Stimulated activated CD8-positive, alpha-beta memory T cell treated with anti-CD3 and anti-CD28 coated beads, Interleukin-4, amount 100 ng/mL, for 48 hours (primary cell): Measurements from ENCODE around the gene CDKL5.
"Not testable (repeated sequence)": the region's sequence is repeated elsewhere in the genome, so short reads cannot be mapped to it uniquely, and the experiment has no call there.

Experiments used
- DNase-seq: peaks from one replicate; pipeline ENCODE4 v3.0.0-alpha.2; 2020

Gene CDKL5

GRCh38 chrX:18578546-18578945, 153.1 kb downstream of the CDKL5 start:
- no peak for DNase-seq

- no peak for DNase-seq
Measured at GRCh38 chrX:18579495-18579894, 154.1 kb downstream of the CDKL5 start.

GRCh38 chrX:18582910-18583493, 157.6 kb downstream of the CDKL5 start:
- DNase-seq, result no peak

GRCh38 chrX:18589292-18589691, 163.9 kb downstream of the CDKL5 start:
- DNase-seq, result not testable (repeated sequence)

GRCh38 chrX:18591834-18592233, 166.4 kb downstream of the CDKL5 start:
- no peak for DNase-seq

GRCh38 chrX:18594079-18594478, 168.7 kb downstream of the CDKL5 start:
- DNase-seq, result no peak

- no peak for DNase-seq
Measured at GRCh38 chrX:18596096-18596495, 170.7 kb downstream of the CDKL5 start.

- no peak for DNase-seq
Measured at GRCh38 chrX:18598413-18598812, 173.0 kb downstream of the CDKL5 start.

GRCh38 chrX:18607966-18608365, 182.6 kb downstream of the CDKL5 start:
- DNase-seq, result no peak

GRCh38 chrX:18613930-18614639, 188.7 kb downstream of the CDKL5 start:
- no peak for DNase-seq

- no peak for DNase-seq
Measured at GRCh38 chrX:18616688-18617406, 191.4 kb downstream of the CDKL5 start.

GRCh38 chrX:18617407-18617750, 192.0 kb downstream of the CDKL5 start:
- no peak for DNase-seq

- no peak for DNase-seq
Measured at GRCh38 chrX:18619288-18619687, 193.9 kb downstream of the CDKL5 start.

GRCh38 chrX:18620349-18620748, 194.9 kb downstream of the CDKL5 start:
- DNase-seq, result no peak

- no peak for DNase-seq
Measured at GRCh38 chrX:18624599-18624998, 199.2 kb downstream of the CDKL5 start.

- no peak for DNase-seq
Measured at GRCh38 chrX:18630934-18631333, 205.5 kb downstream of the CDKL5 start.

- DNase-seq, result no peak
Measured at GRCh38 chrX:18638398-18638797, 213.0 kb downstream of the CDKL5 start.

GRCh38 chrX:18639280-18639679, 213.9 kb downstream of the CDKL5 start:
- DNase-seq, result no peak

GRCh38 chrX:18640686-18641085, 215.3 kb downstream of the CDKL5 start:
- DNase-seq, result no peak

GRCh38 chrX:18643243-18643642, 217.8 kb downstream of the CDKL5 start:
- DNase-seq, result no peak

GRCh38 chrX:18643853-18644252, 218.4 kb downstream of the CDKL5 start:
- DNase-seq, result no peak

GRCh38 chrX:18647621-18648020, 222.2 kb downstream of the CDKL5 start:
- no peak for DNase-seq

GRCh38 chrX:18649498-18649951, 224.1 kb downstream of the CDKL5 start:
- no peak for DNase-seq

GRCh38 chrX:18650662-18651061, 225.3 kb downstream of the CDKL5 start:
- no peak for DNase-seq
